Osteoblast (primary cell): ENCODE results near the gene SCLY. TPM values are rescaled to one million over a fixed set of nuclear protein-coding genes. Genes with fewer than 3 reads are reported as not detected.

Experiments
- DNase-seq: peaks from one replicate; pipeline ENCODE4 v3.0.0; 2011; ENCODE audit warnings: low spot score, mixed read lengths; ENCODE audit not compliant: insufficient read length; ENCODE audit errors: missing footprints
- H2AFZ ChIP-seq: 2 replicates; pipeline ENCODE4 v1.6.0; 2011; ENCODE audit warnings: mild to moderate bottlenecking, low read length
- H3K27ac ChIP-seq: 2 replicates; pipeline ENCODE4 v1.5.1; 2011; ENCODE audit warnings: mild to moderate bottlenecking, low read depth, low read length, moderate library complexity
- H3K27me3 ChIP-seq: 2 replicates; pipeline ENCODE4 v1.6.0; 2012; ENCODE audit warnings: mild to moderate bottlenecking, control low read depth, inconsistent platforms, low read length, moderate library complexity; ENCODE audit not compliant: insufficient read depth
- H3K36me3 ChIP-seq: 2 replicates; pipeline ENCODE4 v1.5.1; 2011; ENCODE audit warnings: mild to moderate bottlenecking, low read length, control low read depth, moderate library complexity; ENCODE audit not compliant: insufficient read depth
- H3K4me1 ChIP-seq: 2 replicates; pipeline ENCODE4 v1.5.1; 2011; ENCODE audit warnings: mild to moderate bottlenecking, low read length, control low read depth, moderate library complexity; ENCODE audit not compliant: insufficient read depth
- H3K4me2 ChIP-seq: 2 replicates; pipeline ENCODE4 v1.6.0; 2011; ENCODE audit warnings: mild to moderate bottlenecking, low read length; ENCODE audit not compliant: insufficient read depth
- H3K4me3 ChIP-seq: fragments of 200-600 bp; sonication (generic); 3 replicates; pipeline ENCODE4 v1.5.1; 2012; ENCODE audit warnings: mild to moderate bottlenecking, low read length, inconsistent platforms; ENCODE audit not compliant: insufficient read depth
- H3K79me2 ChIP-seq: 2 replicates; pipeline ENCODE4 v1.6.0; 2012; ENCODE audit warnings: mild to moderate bottlenecking, low read length, control low read depth, inconsistent platforms; ENCODE audit not compliant: insufficient read depth
- H3K9me3 ChIP-seq: 2 replicates; pipeline ENCODE4 v1.5.1; 2011; ENCODE audit warnings: low read depth, low read length, control low read depth
- H4K20me1 ChIP-seq: 2 replicates; pipeline ENCODE4 v1.6.0; 2012; ENCODE audit warnings: mild to moderate bottlenecking, low read length, control low read depth; ENCODE audit not compliant: insufficient read depth
- CTCF ChIP-seq: IDR thresholded peaks from 2 replicates; pipeline ENCODE4 v1.5.1; 2011; ENCODE audit warnings: mild to moderate bottlenecking, low read depth, low read length, moderate library complexity; ENCODE audit errors: extremely low read depth
- total RNA-seq: library from RNA; depleted of rRNA; stranded (reverse); fragments of >200 nt; gene quantifications from 2 replicates; pipeline ENCODE4 v1.2.3, GENCODE V29; 2012

SCLY gene
- total RNA-seq, 1 donor = 11.6 TPM

DNA sequence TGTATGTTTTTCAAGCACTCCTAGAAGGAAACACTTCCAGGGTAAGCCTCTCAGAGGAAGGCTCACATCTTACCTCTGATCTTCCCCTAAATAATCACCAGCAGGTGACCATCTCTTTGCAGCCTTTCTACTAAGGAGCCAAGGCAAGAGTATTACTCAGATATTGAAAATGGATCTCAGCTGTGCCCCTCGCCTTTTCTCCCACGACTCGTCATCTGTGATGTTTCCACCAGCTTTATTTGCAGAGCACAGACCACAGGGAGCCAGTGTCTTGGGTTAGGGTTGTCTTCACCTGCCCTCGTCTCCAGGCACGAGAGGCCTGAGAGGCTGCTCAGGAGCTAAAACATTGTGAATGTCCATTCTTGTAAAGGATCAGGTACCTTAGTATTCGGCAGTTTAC is 16.9 kb upstream of the SCLY start:
- Histone ChIP-seq H3K4me3 (no peak overlapping the region), H3K4me2 (no peak overlapping the region), H3K4me1 (peaks cover 4% of the 10 kb centered on the region), H3K79me2 (no peaks in the 10 kb centered on the region), H4K20me1 (no peaks in the 10 kb centered on the region), H3K27me3 (no peaks in the 10 kb centered on the region), H3K27ac (no peak overlapping the region), H2AFZ (no peak overlapping the region), H3K9me3 (no peaks in the 10 kb centered on the region), H3K36me3 (peaks cover 29% of the 10 kb centered on the region)
- DNase-seq = no peak
- no peak for TF ChIP-seq CTCF

GRCh38 chr2:238045575-238045974 is 15.2 kb upstream of the SCLY start:
- no peak for DNase-seq
- H3K27ac ChIP-seq = no peak overlapping the region
- no peaks in the 10 kb centered on the region for H3K79me2 ChIP-seq
- H4K20me1 ChIP-seq = no peaks in the 10 kb centered on the region
- no peaks in the 10 kb centered on the region for H3K27me3 ChIP-seq
- no peak overlapping the region for H3K4me3 ChIP-seq
- H3K36me3 ChIP-seq = peaks cover 21% of the 10 kb centered on the region
- peaks cover 4% of the 10 kb centered on the region for H3K4me1 ChIP-seq
- no peak for TF ChIP-seq CTCF
- no peak overlapping the region for H3K4me2 ChIP-seq
- H3K9me3 ChIP-seq = no peaks in the 10 kb centered on the region
- H2AFZ ChIP-seq = no peak overlapping the region

- no peaks in the 10 kb centered on the region for H3K27me3 ChIP-seq
- TF ChIP-seq CTCF = no peak
Observed at GRCh38 chr2:238046725-238047270, 14.0 kb upstream of the SCLY start.

DNA sequence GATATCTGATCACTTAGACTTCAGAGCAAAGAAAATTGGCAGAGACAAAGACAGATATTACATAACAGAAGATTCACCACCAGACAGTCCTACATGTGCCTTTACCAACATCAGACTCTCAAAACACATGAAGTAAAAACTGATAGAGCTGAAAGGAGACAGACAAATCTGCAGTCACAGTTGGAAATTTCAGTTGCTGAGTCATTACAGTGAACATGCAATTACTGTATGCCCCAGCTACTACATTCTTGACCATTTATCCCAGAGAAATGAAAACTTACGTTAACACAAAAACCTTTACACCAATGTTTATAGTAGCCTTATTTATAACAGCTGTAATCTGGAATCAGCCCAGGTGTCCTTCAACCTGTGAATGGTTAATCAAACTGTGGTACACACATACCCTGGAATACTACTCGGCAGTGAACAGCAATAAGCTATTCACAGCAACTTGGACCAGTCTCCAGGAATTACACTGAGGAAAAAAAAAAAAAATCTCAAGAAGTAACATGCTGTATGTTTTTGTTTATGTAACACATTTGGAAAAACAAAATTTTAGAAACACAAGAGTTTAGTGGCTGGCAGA is 7.5 kb upstream of the SCLY start:
- no peak overlapping the region for H3K27ac ChIP-seq
- no peaks in the 10 kb centered on the region for H3K4me1 ChIP-seq
- H3K27me3 ChIP-seq = no peaks in the 10 kb centered on the region
- H3K9me3 ChIP-seq = no peaks in the 10 kb centered on the region
- H3K36me3 ChIP-seq = no peaks in the 10 kb centered on the region
- no peak overlapping the region for H3K4me2 ChIP-seq
- no peak overlapping the region for H3K4me3 ChIP-seq
- no peak overlapping the region for H2AFZ ChIP-seq
- no peaks in the 10 kb centered on the region for H3K79me2 ChIP-seq
- H4K20me1 ChIP-seq = no peaks in the 10 kb centered on the region
- DNase-seq = no peak
- no peak for TF ChIP-seq CTCF

More at GRCh38 chr2:238046725-238047270, 14.0 kb upstream of the SCLY start:
- H3K4me1 ChIP-seq = peaks cover 4% of the 10 kb centered on the region
- DNase-seq = no peak
- H3K9me3 ChIP-seq = no peaks in the 10 kb centered on the region
- peaks cover 16% of the 10 kb centered on the region for H3K36me3 ChIP-seq
- H3K79me2 ChIP-seq = no peaks in the 10 kb centered on the region
- no peak overlapping the region for H3K4me2 ChIP-seq
- no peaks in the 10 kb centered on the region for H4K20me1 ChIP-seq
- no peak overlapping the region for H3K4me3 ChIP-seq
- no peak overlapping the region for H2AFZ ChIP-seq
- no peak overlapping the region for H3K27ac ChIP-seq
